ENCODE data around the gene PPM1M. TPM values are rescaled to one million over a fixed set of nuclear protein-coding genes. Genes with fewer than 3 reads are reported as not detected.
A peak's percentile ranks its signal among the peaks of the same experiment; 100 is the strongest.
"Not testable (repeated sequence)": the region's sequence is repeated elsewhere in the genome, so short reads cannot be mapped to it uniquely, and the experiment has no call there.

PPM1M gene
- total RNA-seq, 1 donor from 2014 or later: 8.0 TPM

DNA sequence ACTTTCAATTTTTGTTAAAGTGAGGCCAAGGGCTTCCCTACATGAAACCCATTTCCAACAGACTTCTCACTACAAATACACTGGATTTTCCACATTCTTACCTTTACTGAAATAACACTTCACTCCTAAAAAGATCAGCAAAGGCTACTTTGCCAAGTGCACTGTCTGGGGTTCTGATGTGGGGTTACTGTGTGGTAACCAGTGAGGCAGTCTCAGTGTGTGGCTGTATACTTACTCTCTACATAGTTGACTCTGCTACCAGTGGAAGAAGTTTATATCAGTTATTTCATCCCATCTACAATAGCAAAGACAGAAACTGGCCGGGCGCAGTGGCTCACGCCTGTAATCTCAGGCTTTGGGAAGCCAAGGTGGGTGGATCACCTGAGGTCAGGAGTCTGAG, 27.3 kb downstream of the PPM1M start:
- no peak for TF ChIP-seq CTCF (conservative IDR thresholded peaks at IDR 0.05)
- Mint-ChIP-seq H3K4me1 (ENCODE audit: unreplicated experiment) (peaks cover 36% of the 10 kb centered on the region), H3K27ac (peak overlapping the region; percentile 50), H3K9me3 (no peaks in the 10 kb centered on the region), H3K4me3 (peak overlapping the region; percentile 58), H3K36me3 (peaks cover 36% of the 10 kb centered on the region), H3K27me3 (no peaks in the 10 kb centered on the region)
- no peak for DNase-seq (ENCODE audit: extremely low spot score, unreplicated experiment)

GRCh38 chr3:52274781-52275180, 29.2 kb downstream of the PPM1M start:
- H3K4me3 Mint-ChIP-seq: peak overlapping the region; percentile 73
- not testable (repeated sequence) for H3K27me3 Mint-ChIP-seq; H3K9me3 Mint-ChIP-seq; DNase-seq (ENCODE audit: extremely low spot score, unreplicated experiment)
- peaks cover 37% of the 10 kb centered on the region for H3K4me1 Mint-ChIP-seq (ENCODE audit: unreplicated experiment)
- H3K36me3 Mint-ChIP-seq: peaks cover 31% of the 10 kb centered on the region
- peak overlapping the region; percentile 61 for H3K27ac Mint-ChIP-seq

GRCh38 chr3:52277071-52277964, 31.8 kb downstream of the PPM1M start:
- Mint-ChIP-seq H3K4me1 (ENCODE audit: unreplicated experiment) (peaks cover 28% of the 10 kb centered on the region), H3K27ac (peak overlapping the region; percentile 98)

GRCh38 chr3:52277972-52278509, 32.5 kb downstream of the PPM1M start:
- peak; percentile 63 for TF ChIP-seq CTCF (conservative IDR thresholded peaks at IDR 0.05)
- peak overlapping the region; percentile 98 for H3K27ac Mint-ChIP-seq
- H3K9me3 Mint-ChIP-seq: no peaks in the 10 kb centered on the region
- peaks cover 27% of the 10 kb centered on the region for H3K36me3 Mint-ChIP-seq
- DNase-seq (ENCODE audit: extremely low spot score, unreplicated experiment): no peak
- no peaks in the 10 kb centered on the region for H3K27me3 Mint-ChIP-seq
- peaks cover 23% of the 10 kb centered on the region for H3K4me1 Mint-ChIP-seq (ENCODE audit: unreplicated experiment)
- peak overlapping the region; percentile 98 for H3K4me3 Mint-ChIP-seq

More at GRCh38 chr3:52277071-52277964, 31.8 kb downstream of the PPM1M start:
- Mint-ChIP-seq H3K27me3 (no peaks in the 10 kb centered on the region), H3K4me3 (peak overlapping the region; percentile 98), H3K9me3 (no peaks in the 10 kb centered on the region), H3K36me3 (peaks cover 31% of the 10 kb centered on the region)
- DNase-seq (ENCODE audit: extremely low spot score, unreplicated experiment): no peak
- no peak for TF ChIP-seq CTCF (conservative IDR thresholded peaks at IDR 0.05)

DNA sequence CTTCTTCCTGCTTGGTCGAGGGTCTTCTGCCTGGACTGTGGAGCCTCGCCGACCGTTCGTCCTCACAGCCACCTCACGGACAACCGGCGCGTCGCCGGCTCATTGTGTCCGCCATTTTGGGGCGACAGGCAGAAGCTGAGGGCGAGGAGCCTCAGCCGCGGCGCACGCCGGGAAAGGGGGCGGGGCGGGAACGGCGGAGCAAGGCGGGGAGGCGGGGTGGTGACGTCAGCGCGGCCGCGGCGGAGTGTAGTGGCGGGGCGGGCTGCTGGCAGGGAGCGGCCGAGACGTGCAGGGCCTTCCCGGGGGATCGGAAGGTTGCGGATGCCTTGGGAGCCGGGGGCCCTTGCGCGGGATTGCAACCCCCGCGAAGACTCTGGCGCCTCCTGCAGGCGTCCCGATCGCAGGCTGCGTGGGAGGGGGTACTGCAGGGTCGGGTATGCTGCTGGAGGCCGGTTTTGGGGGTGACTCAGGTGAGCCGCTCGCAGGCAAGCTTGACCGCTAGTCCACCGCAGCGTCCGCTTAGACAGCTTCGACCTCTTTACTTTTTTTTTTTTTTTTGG, 33.0 kb downstream of the PPM1M start, which contains the start of gene WDR82:
TSS of gene WDR82 (minus strand) at position 140 of the 560 bp plus-strand sequence. CDS start 288 bp downstream, outside the sequence.
- Mint-ChIP-seq H3K27me3 (no peaks in the 10 kb centered on the region), H3K27ac (peak within 1 kb of the TSS; percentile 98), H3K4me3 (peak within 1 kb of the TSS; percentile 98), H3K36me3 (peaks cover 22% of the 10 kb centered on the region), H3K4me1 (ENCODE audit: unreplicated experiment) (peaks cover 23% of the 10 kb centered on the region), H3K9me3 (no peaks in the 10 kb centered on the region)
- DNase-seq (ENCODE audit: extremely low spot score, unreplicated experiment): peak; percentile 99
- peak; percentile 75 for TF ChIP-seq CTCF (conservative IDR thresholded peaks at IDR 0.05)

- Mint-ChIP-seq H3K9me3 (no peaks in the 10 kb centered on the region), H3K4me1 (ENCODE audit: unreplicated experiment) (peaks cover 23% of the 10 kb centered on the region), H3K36me3 (peaks cover 14% of the 10 kb centered on the region), H3K27ac (peak overlapping the region; percentile 98), H3K27me3 (no peaks in the 10 kb centered on the region), H3K4me3 (peak overlapping the region; percentile 98)
- DNase-seq (ENCODE audit: extremely low spot score, unreplicated experiment): no peak
- TF ChIP-seq CTCF (conservative IDR thresholded peaks at IDR 0.05): no peak
Observed at GRCh38 chr3:52279596-52279995, 34.0 kb downstream of the PPM1M start.
